Breast epithelium (tissue), 4 donors: ENCODE measurements around the gene GRK7. TPM values are rescaled to one million over a fixed set of nuclear protein-coding genes. Genes with fewer than 3 reads are reported as not detected.
"Not testable (repeated sequence)": the region's sequence is repeated elsewhere in the genome, so short reads cannot be mapped to it uniquely, and the experiment has no call there.

Source experiments
- DNase-seq, 2 donors: peaks; one replicate each; pipeline ENCODE4 v3.0.0-alpha.2; 2019; ENCODE audit warnings: low spot score in 2 of 2
- H3K27ac ChIP-seq, 2 donors: fragments of 200-600 bp; sonication (generic) in 1 of 2; one replicate each; pipeline ENCODE4 v1.5.1; 2016 to 2019; ENCODE audit warnings: mild to moderate bottlenecking in 1 of 2
- H3K27me3 ChIP-seq, 2 donors: fragments of 200-600 bp; sonication (generic) in 1 of 2; one replicate each; pipeline versions ENCODE4 v1.5.1 to v1.6.0; 2017 to 2019; ENCODE audit warnings: control low read depth in 1 of 2, mild to moderate bottlenecking in 1 of 2
- H3K36me3 ChIP-seq: fragments of 200-600 bp; one replicate; pipeline ENCODE4 v1.5.1; 2019
- H3K4me1 ChIP-seq, 2 donors: fragments of 200-600 bp; sonication (generic); one replicate each; pipeline ENCODE4 v1.5.1; 2016 to 2019; ENCODE audit warnings: control low read depth in 1 of 2
- H3K4me3 ChIP-seq, 3 donors: fragments of 200-600 bp; sonication (generic); 1 replicate in 2 of 3; 2 replicates in 1 of 3; pipeline ENCODE4 v1.5.1; 2016 to 2019; ENCODE audit warnings: mild to moderate bottlenecking in 3 of 3, moderate library complexity in 2 of 3
- H3K9me3 ChIP-seq, 2 donors: fragments of 200-600 bp; sonication (generic) in 1 of 2; one replicate each; pipeline ENCODE4 v1.5.1; 2016 to 2019; ENCODE audit warnings: control low read depth in 1 of 2
- CTCF ChIP-seq, 3 donors: fragments of 450-650 bp; IDR thresholded peaks; one replicate each; pipeline ENCODE4 v1.5.1; 2016 to 2017; ENCODE audit warnings: antibody characterized with exemption in 3 of 3, mild to moderate bottlenecking in 3 of 3, moderate library complexity in 3 of 3
- POLR2A ChIP-seq: fragments of 450-650 bp; IDR thresholded peaks from one replicate; pipeline ENCODE4 v1.6.1; 2016; ENCODE audit warnings: antibody characterized with exemption, mild to moderate bottlenecking, moderate library complexity
- POLR2AphosphoS5 ChIP-seq, 3 donors: sonication (generic); formaldehyde crosslinking; IDR thresholded peaks; one replicate each; pipeline ENCODE4 v1.6.1; 2017; ENCODE audit warnings: antibody characterized with exemption in 3 of 3
- intact Hi-C: fragments of 100-400 bp; cut with DNase I; formaldehyde crosslinking; loops from one replicate; pipeline ENCODE4 v1.15.1; 2023; ENCODE audit warnings: low total_unique reads
- total RNA-seq, 3 donors: library from RNA; depleted of rRNA; stranded (reverse); fragments of >200 nt; gene quantifications; one replicate each; pipeline ENCODE4 v1.1.0, GENCODE V29; 2016

GRK7 gene
- total RNA-seq, 3 donors from 2014 or later = 0.15 to 0.33 TPM; not detected in 1

GRCh38 chr3:141784531-141784930, 21.3 kb downstream of the GRK7 start:
- Histone ChIP-seq H3K4me1 (no peaks in the 10 kb centered on the region), H3K27me3 (no peaks in the 10 kb centered on the region), H3K4me3 (no peak overlapping the region), H3K36me3 (no peaks in the 10 kb centered on the region), H3K27ac (no peak overlapping the region), H3K9me3 (no peaks in the 10 kb centered on the region)
- intact Hi-C loops = no loop called here
- DNase-seq = no peak
- TF ChIP-seq POLR2AphosphoS5 (IDR thresholded peaks at IDR 0.05) (no peak), POLR2A (no peak), CTCF (IDR thresholded peaks at IDR 0.05) (no peak)

GRCh38 chr3:141788149-141788548, 24.9 kb downstream of the GRK7 start:
- Histone ChIP-seq H3K9me3 (no peaks in the 10 kb centered on the region), H3K4me1 (no peaks in the 10 kb centered on the region), H3K4me3 (no peak overlapping the region), H3K27me3 (no peaks in the 10 kb centered on the region), H3K36me3 (no peaks in the 10 kb centered on the region), H3K27ac (no peak overlapping the region)
- no peak for DNase-seq
- intact Hi-C loops = no loop called here
- TF ChIP-seq POLR2A (no peak), CTCF (IDR thresholded peaks at IDR 0.05) (no peak), POLR2AphosphoS5 (IDR thresholded peaks at IDR 0.05) (no peak)

- H3K27ac ChIP-seq, intact Hi-C loops, H3K4me1 ChIP-seq, H3K36me3 ChIP-seq, H3K27me3 ChIP-seq, H3K4me3 ChIP-seq, DNase-seq, H3K9me3 ChIP-seq: not testable (repeated sequence)
Observed at GRCh38 chr3:141788750-141789149, 25.5 kb downstream of the GRK7 start.

- no peak overlapping the region for H3K27ac ChIP-seq
- TF ChIP-seq CTCF (IDR thresholded peaks at IDR 0.05) (no peak), POLR2AphosphoS5 (IDR thresholded peaks at IDR 0.05) (no peak), POLR2A (no peak)
- H3K36me3 ChIP-seq = no peaks in the 10 kb centered on the region
- no peak overlapping the region for H3K4me3 ChIP-seq
- no peaks in the 10 kb centered on the region for H3K4me1 ChIP-seq
- no peaks in the 10 kb centered on the region for H3K9me3 ChIP-seq
- intact Hi-C loops = no loop called here
- no peaks in the 10 kb centered on the region for H3K27me3 ChIP-seq
- DNase-seq = no peak
Observed at GRCh38 chr3:141789281-141789680, 26.1 kb downstream of the GRK7 start.

GRCh38 chr3:141790171-141790570, 27.0 kb downstream of the GRK7 start:
- Histone ChIP-seq H3K4me3 (no peak overlapping the region), H3K9me3 (no peaks in the 10 kb centered on the region)
- intact Hi-C loops = no loop called here

More at GRCh38 chr3:141790171-141790570, 27.0 kb downstream of the GRK7 start:
- Histone ChIP-seq H3K36me3 (no peaks in the 10 kb centered on the region), H3K27ac (no peak overlapping the region), H3K27me3 (no peaks in the 10 kb centered on the region), H3K4me1 (no peaks in the 10 kb centered on the region)
- DNase-seq = no peak
- no peak for TF ChIP-seq POLR2A
- TF ChIP-seq CTCF (IDR thresholded peaks at IDR 0.05) = no peak
- no peak for TF ChIP-seq POLR2AphosphoS5 (IDR thresholded peaks at IDR 0.05)
